ENCODE data around the gene MLF1. TPM values are rescaled to one million over a fixed set of nuclear protein-coding genes. Genes with fewer than 3 reads are reported as not detected.
A peak's percentile ranks its signal among the peaks of the same experiment; 100 is the strongest.

The MLF1 gene
- total and polyA plus RNA-seq, 2 of the 4 experiments (the other 2 are of a cell fraction) = 4.7 to 5.2 TPM

DNA sequence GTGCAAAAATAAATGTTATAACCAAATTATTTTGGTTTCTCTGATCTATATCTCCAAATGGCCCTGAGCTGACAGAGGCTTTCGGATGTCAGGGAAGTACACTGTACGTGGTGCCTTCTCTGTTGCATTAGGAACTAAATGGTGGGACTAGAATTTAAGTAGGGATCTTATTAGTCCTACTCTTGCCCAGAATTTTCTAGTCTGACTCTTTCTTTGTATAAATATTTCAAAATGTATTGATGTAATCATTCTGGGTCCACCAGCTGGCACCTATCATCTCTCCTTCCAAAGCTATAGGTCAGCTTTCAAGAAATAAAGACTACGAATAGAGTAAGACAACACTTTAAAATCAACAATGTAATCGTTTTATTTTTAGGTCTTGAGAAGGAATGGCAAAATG, 22.3 kb upstream of the MLF1 start:
- Histone ChIP-seq H4K5ac (ENCODE audit: low read depth, low read length) (no peak overlapping the region), H3K23ac (ENCODE audit: low read depth, low read length) (no peak overlapping the region), H3K14ac (replicated peaks; ENCODE audit: low read depth, low read length) (no peak overlapping the region), H3K27ac (ENCODE audit: insufficient read depth, low read length) (peak overlapping the region; percentile 40; the same call in 1 of the 2 replicates), H3K27me3 (ENCODE audit: control insufficient read depth, insufficient read depth, low read length) (no peaks in the 10 kb centered on the region), H4K91ac (ENCODE audit: insufficient read depth, low read depth, low read length) (no peak overlapping the region), H3K4me2 (ENCODE audit: low read depth, low read length) (peak overlapping the region; percentile 59; the same call in 1 of the 2 replicates), H4K8ac (ENCODE audit: low read depth in 2 of 2, low read length in 2 of 2) (no peak overlapping the region), H3K79me1 (ENCODE audit: low read depth in 1 of 2, low read length in 2 of 2) (no peaks in the 10 kb centered on the region), H2AK9ac (replicated peaks; ENCODE audit: low read depth, low read length, poor library complexity) (no peak overlapping the region), H3K9ac (ENCODE audit: low read depth, low read length) (no peak overlapping the region), H3K4me1 (ENCODE audit: control insufficient read depth, insufficient read depth, low read length) (0 out of 2 replicates have a peak, but pooled peaks cover 1% of the 10 kb centered on the region), H2AFZ (replicated peaks; ENCODE audit: low read length, poor library complexity) (no peak overlapping the region), H3K36me3 (ENCODE audit: control insufficient read depth, insufficient read depth, low read length) (no peaks in the 10 kb centered on the region), H3K56ac (ENCODE audit: extremely low read depth, insufficient read depth, low read length) (no peak overlapping the region), H2BK5ac (ENCODE audit: low read depth, low read length, poor library complexity, severe bottlenecking) (no peak overlapping the region), H4K20me1 (ENCODE audit: insufficient read depth, low read length) (no peaks in the 10 kb centered on the region), H3K18ac (ENCODE audit: low read depth, low read length) (no peak overlapping the region), H3K9me3 (ENCODE audit: control insufficient read depth, insufficient read depth, low read length) (0 out of 2 replicates have a peak, but pooled peaks cover 2% of the 10 kb centered on the region), H2BK20ac (ENCODE audit: low read depth, low read length) (no peak overlapping the region), H3K4me3 (ENCODE audit: insufficient read depth, low read depth, low read length) (no peak overlapping the region), H2AK5ac (ENCODE audit: low read depth, low read length) (no peak overlapping the region), H2BK120ac (ENCODE audit: low read depth, low read length) (no peak overlapping the region), H3K9me1 (ENCODE audit: insufficient read depth, low read length) (no peaks in the 10 kb centered on the region), H2BK15ac (ENCODE audit: low read depth, low read length) (no peak overlapping the region), H3K4ac (ENCODE audit: low read depth, low read length) (no peak overlapping the region)
- dilution Hi-C loops (cut with HindIII; ENCODE audit: low sequenced_read_pairs, unreplicated experiment) = no loop called here
- ChIA-PET CTCF (interaction anchor here (0.9 kb wide), 1 partner anchor 42 kb away, joined by 6 read pairs; no protein-coding TSS in a partner anchor), POLR2A (ENCODE audit: unreplicated experiment) (no interaction called here)
- ATAC-seq (ENCODE audit: low read depth) (peak; percentile 46), DNase-seq (peak; percentile 22)
- in situ Hi-C loops (cut with MboI; ENCODE audit: low sequenced_read_pairs) = no loop called here
- TF ChIP-seq CEBPB (IDR thresholded peaks at IDR 0.05; ENCODE audit: low read depth, low read length) = no peak
- no peak for TF ChIP-seq MAFK (IDR thresholded peaks at IDR 0.05; ENCODE audit: low read depth, low read length)
- TF ChIP-seq CHD1 (IDR thresholded peaks at IDR 0.05; ENCODE audit: low read depth, low read length) = no peak
- no peak for TF ChIP-seq POLR2A (IDR thresholded peaks at IDR 0.05; ENCODE audit: low read depth, low read length)
- no peak for TF ChIP-seq FOS (IDR thresholded peaks at IDR 0.05; ENCODE audit: low read depth, low read length)
- no peak for TF ChIP-seq MXI1 (IDR thresholded peaks at IDR 0.05; ENCODE audit: borderline replicate concordance, low read depth, low read length)
- TF ChIP-seq RFX5 (IDR thresholded peaks at IDR 0.05; ENCODE audit: low read depth, low read length) = no peak
- TF ChIP-seq RCOR1 (IDR thresholded peaks at IDR 0.05; ENCODE audit: insufficient replicate concordance, low read length) = no peak
- TF ChIP-seq MAZ (IDR thresholded peaks at IDR 0.05; ENCODE audit: borderline replicate concordance, low read depth, low read length) = no peak
- TF ChIP-seq, protein P1, sequence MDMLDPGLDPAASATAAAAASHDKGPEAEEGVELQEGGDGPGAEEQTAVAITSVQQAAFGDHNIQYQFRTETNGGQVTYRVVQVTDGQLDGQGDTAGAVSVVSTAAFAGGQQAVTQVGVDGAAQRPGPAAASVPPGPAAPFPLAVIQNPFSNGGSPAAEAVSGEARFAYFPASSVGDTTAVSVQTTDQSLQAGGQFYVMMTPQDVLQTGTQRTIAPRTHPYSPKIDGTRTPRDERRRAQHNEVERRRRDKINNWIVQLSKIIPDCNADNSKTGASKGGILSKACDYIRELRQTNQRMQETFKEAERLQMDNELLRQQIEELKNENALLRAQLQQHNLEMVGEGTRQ (IDR thresholded peaks at IDR 0.05; ENCODE audit: low read depth, low read length) = no peak
- no peak for TF ChIP-seq SMC3 (IDR thresholded peaks at IDR 0.05; ENCODE audit: low read depth, low read length)
- TF ChIP-seq BHLHE40 (IDR thresholded peaks at IDR 0.05; ENCODE audit: low read depth, low read length) = no peak
- no peak for TF ChIP-seq NFE2L2 (IDR thresholded peaks at IDR 0.05; ENCODE audit: low read depth, low read length)
- TF ChIP-seq, protein P2, sequence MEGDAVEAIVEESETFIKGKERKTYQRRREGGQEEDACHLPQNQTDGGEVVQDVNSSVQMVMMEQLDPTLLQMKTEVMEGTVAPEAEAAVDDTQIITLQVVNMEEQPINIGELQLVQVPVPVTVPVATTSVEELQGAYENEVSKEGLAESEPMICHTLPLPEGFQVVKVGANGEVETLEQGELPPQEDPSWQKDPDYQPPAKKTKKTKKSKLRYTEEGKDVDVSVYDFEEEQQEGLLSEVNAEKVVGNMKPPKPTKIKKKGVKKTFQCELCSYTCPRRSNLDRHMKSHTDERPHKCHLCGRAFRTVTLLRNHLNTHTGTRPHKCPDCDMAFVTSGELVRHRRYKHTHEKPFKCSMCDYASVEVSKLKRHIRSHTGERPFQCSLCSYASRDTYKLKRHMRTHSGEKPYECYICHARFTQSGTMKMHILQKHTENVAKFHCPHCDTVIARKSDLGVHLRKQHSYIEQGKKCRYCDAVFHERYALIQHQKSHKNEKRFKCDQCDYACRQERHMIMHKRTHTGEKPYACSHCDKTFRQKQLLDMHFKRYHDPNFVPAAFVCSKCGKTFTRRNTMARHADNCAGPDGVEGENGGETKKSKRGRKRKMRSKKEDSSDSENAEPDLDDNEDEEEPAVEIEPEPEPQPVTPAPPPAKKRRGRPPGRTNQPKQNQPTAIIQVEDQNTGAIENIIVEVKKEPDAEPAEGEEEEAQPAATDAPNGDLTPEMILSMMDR (conservative IDR thresholded peaks at IDR 0.05; ENCODE audit: low read depth, low read length) = no peak
- TF ChIP-seq, protein P3, sequence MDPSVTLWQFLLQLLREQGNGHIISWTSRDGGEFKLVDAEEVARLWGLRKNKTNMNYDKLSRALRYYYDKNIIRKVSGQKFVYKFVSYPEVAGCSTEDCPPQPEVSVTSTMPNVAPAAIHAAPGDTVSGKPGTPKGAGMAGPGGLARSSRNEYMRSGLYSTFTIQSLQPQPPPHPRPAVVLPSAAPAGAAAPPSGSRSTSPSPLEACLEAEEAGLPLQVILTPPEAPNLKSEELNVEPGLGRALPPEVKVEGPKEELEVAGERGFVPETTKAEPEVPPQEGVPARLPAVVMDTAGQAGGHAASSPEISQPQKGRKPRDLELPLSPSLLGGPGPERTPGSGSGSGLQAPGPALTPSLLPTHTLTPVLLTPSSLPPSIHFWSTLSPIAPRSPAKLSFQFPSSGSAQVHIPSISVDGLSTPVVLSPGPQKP (IDR thresholded peaks at IDR 0.05; ENCODE audit: borderline replicate concordance, low read depth, low read length) = no peak
- no CpG with 5 or more reads among the region's 4 CpGs for WGBS, 2 experiments (ENCODE audit: extremely low coverage in 2 of 2, insufficient read length in 1 of 2)
- intact Hi-C loops (cut with micrococcal nuclease) = loop anchor here (5.0 kb wide), 1 partner anchor 94 kb away; the partner anchor contains the start of gene GFM1
- BruUV-seq (replicated peaks) = no TSS peak
